Rectal smooth muscle tissue (tissue), 1 donor: Measurements from ENCODE around the gene HAT1.

Experiments used
- H3K27ac ChIP-seq: one replicate; pipeline ENCODE4 v1.7.0; 2013; ENCODE audit warnings: low read depth, low read length, inconsistent platforms
- H3K27me3 ChIP-seq: one replicate; pipeline ENCODE4 v1.7.0; 2013; ENCODE audit warnings: low read length; ENCODE audit not compliant: control insufficient read depth, insufficient read depth
- H3K36me3 ChIP-seq: one replicate; pipeline ENCODE4 v1.7.0; 2013; ENCODE audit warnings: low read length; ENCODE audit not compliant: control insufficient read depth, insufficient read depth
- H3K4me1 ChIP-seq: one replicate; pipeline ENCODE4 v1.7.0; 2013; ENCODE audit warnings: low read length; ENCODE audit not compliant: control insufficient read depth, insufficient read depth
- H3K4me3 ChIP-seq: one replicate; pipeline ENCODE4 v1.7.0; 2013; ENCODE audit warnings: low read length
- H3K9ac ChIP-seq: one replicate; pipeline ENCODE4 v1.7.0; 2013; ENCODE audit warnings: low read length

Gene HAT1

GRCh38 chr2:171922230-171923022 lies at the start of gene HAT1:
Gene HAT1, plus strand, starts transcription at chr2:171922461. Its CDS starts 40 bp downstream, at chr2:171922501.
- Histone ChIP-seq H3K9ac (peak within 1 kb of the TSS; percentile 99), H3K27me3 (no peaks in the 10 kb centered on the region), H3K36me3 (no peaks in the 10 kb centered on the region), H3K27ac (peak within 1 kb of the TSS; percentile 97), H3K4me1 (peaks cover 18% of the 10 kb centered on the region), H3K4me3 (peak within 1 kb of the TSS; percentile 100)

GRCh38 chr2:171874517-171874916 lies 47.7 kb upstream of the HAT1 start:
- Histone ChIP-seq H3K4me1 (peaks cover 13% of the 10 kb centered on the region), H3K4me3 (no peak overlapping the region), H3K27ac (no peak overlapping the region), H3K36me3 (no peaks in the 10 kb centered on the region), H3K9ac (no peak overlapping the region), H3K27me3 (no peaks in the 10 kb centered on the region)

- Histone ChIP-seq H3K27me3 (no peaks in the 10 kb centered on the region), H3K4me3 (no peak overlapping the region), H3K4me1 (peaks cover 17% of the 10 kb centered on the region), H3K9ac (no peak overlapping the region), H3K36me3 (no peaks in the 10 kb centered on the region), H3K27ac (no peak overlapping the region)
Measured at GRCh38 chr2:171874963-171875362, 47.3 kb upstream of the HAT1 start.

- no peak overlapping the region for H3K4me3 ChIP-seq
- H3K27ac ChIP-seq = peak overlapping the region; percentile 85
- H3K4me1 ChIP-seq = peaks cover 18% of the 10 kb centered on the region
- no peaks in the 10 kb centered on the region for H3K27me3 ChIP-seq
- H3K36me3 ChIP-seq = no peaks in the 10 kb centered on the region
- H3K9ac ChIP-seq = no peak overlapping the region
Measured at GRCh38 chr2:171878481-171878993, 43.7 kb upstream of the HAT1 start.

- Histone ChIP-seq H3K36me3 (no peaks in the 10 kb centered on the region), H3K27ac (peak overlapping the region; percentile 28), H3K4me1 (peaks cover 18% of the 10 kb centered on the region), H3K9ac (no peak overlapping the region), H3K4me3 (no peak overlapping the region), H3K27me3 (no peaks in the 10 kb centered on the region)
Measured at GRCh38 chr2:171879865-171880264, 42.4 kb upstream of the HAT1 start.

GRCh38 chr2:171880774-171881173 lies 41.5 kb upstream of the HAT1 start:
- Histone ChIP-seq H3K9ac (no peak overlapping the region), H3K4me1 (peaks cover 18% of the 10 kb centered on the region), H3K27me3 (no peaks in the 10 kb centered on the region), H3K27ac (no peak overlapping the region), H3K4me3 (no peak overlapping the region), H3K36me3 (no peaks in the 10 kb centered on the region)

GRCh38 chr2:171882089-171882769 lies 40.0 kb upstream of the HAT1 start:
- no peak overlapping the region for H3K9ac ChIP-seq
- H3K4me3 ChIP-seq = no peak overlapping the region
- no peaks in the 10 kb centered on the region for H3K36me3 ChIP-seq
- no peaks in the 10 kb centered on the region for H3K27me3 ChIP-seq
- H3K4me1 ChIP-seq = peaks cover 18% of the 10 kb centered on the region
- H3K27ac ChIP-seq = no peak overlapping the region

GRCh38 chr2:171883275-171883893 lies 38.9 kb upstream of the HAT1 start:
- Histone ChIP-seq H3K9ac (no peak overlapping the region), H3K27ac (no peak overlapping the region), H3K4me1 (peaks cover 11% of the 10 kb centered on the region), H3K4me3 (no peak overlapping the region), H3K36me3 (no peaks in the 10 kb centered on the region), H3K27me3 (no peaks in the 10 kb centered on the region)

GRCh38 chr2:171889333-171889732 lies 32.9 kb upstream of the HAT1 start:
- Histone ChIP-seq H3K4me1 (peaks cover 4% of the 10 kb centered on the region), H3K27me3 (no peaks in the 10 kb centered on the region), H3K9ac (no peak overlapping the region), H3K27ac (no peak overlapping the region), H3K4me3 (no peak overlapping the region), H3K36me3 (no peaks in the 10 kb centered on the region)

GRCh38 chr2:171889808-171890207 lies 32.5 kb upstream of the HAT1 start:
- H3K9ac ChIP-seq = no peak overlapping the region
- H3K27me3 ChIP-seq = no peaks in the 10 kb centered on the region
- H3K4me3 ChIP-seq = no peak overlapping the region
- no peak overlapping the region for H3K27ac ChIP-seq
- no peaks in the 10 kb centered on the region for H3K36me3 ChIP-seq
- H3K4me1 ChIP-seq = peaks cover 9% of the 10 kb centered on the region

- Histone ChIP-seq H3K9ac (peak overlapping the region; percentile 42), H3K27ac (peak overlapping the region; percentile 72), H3K4me1 (peaks cover 10% of the 10 kb centered on the region), H3K27me3 (no peaks in the 10 kb centered on the region), H3K4me3 (peak overlapping the region; percentile 91), H3K36me3 (no peaks in the 10 kb centered on the region)
Measured at GRCh38 chr2:171893196-171893823, 29.0 kb upstream of the HAT1 start.
